Astrocyte of the cerebellum (primary cell): ENCODE measurements around the gene LIPH.

Experiments
- DNase-seq: peaks from one replicate; pipeline ENCODE4 v3.0.0-alpha.2; 2011; ENCODE audit warnings: low read depth
- H3K4me3 ChIP-seq: 2 replicates; pipeline ENCODE4 v1.5.1; 2011; ENCODE audit warnings: mild to moderate bottlenecking, low read depth, low read length, moderate library complexity
- CTCF ChIP-seq: IDR thresholded peaks from 2 replicates; pipeline ENCODE4 v1.5.1; 2012; ENCODE audit warnings: low read length, low read depth, moderate library complexity, mild to moderate bottlenecking; ENCODE audit errors: missing control alignments
- in situ Hi-C: cut with HindIII; loops from 2 replicates; pipeline ENCODE4 v1.10.0; 2017; ENCODE audit warnings: low sequenced_read_pairs

LIPH gene

GRCh38 chr3:185504636-185505035 is 47.8 kb downstream of the LIPH start:
- TF ChIP-seq CTCF, result no peak
- DNase-seq, result no peak
- in situ Hi-C loops, result no loop called here
- no peak overlapping the region for H3K4me3 ChIP-seq

- in situ Hi-C loops, result no loop called here
- H3K4me3 ChIP-seq, result no peak overlapping the region
- DNase-seq, result no peak
- no peak for TF ChIP-seq CTCF
Measured at GRCh38 chr3:185503521-185503920, 48.9 kb downstream of the LIPH start.

DNA sequence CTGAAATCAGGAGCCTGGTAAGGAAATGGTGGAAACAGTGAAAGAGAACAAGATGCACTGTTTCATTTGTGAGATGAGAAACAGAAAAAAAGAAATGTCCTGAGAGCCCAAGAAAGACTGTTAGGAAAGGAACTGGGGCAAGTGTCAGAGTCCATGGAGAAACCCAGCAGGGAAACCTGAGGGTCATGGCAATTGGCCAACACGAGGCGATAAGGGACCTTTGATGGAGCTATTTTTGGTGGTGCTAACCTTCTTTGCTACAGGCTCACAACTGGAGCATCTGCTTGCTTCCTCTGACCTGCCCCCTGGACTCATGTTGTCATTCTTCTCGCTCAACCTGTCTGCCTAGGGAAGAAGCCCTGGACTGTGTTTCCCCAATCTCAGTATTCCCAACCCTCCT is 49.4 kb downstream of the LIPH start:
- DNase-seq, result no peak
- no peak overlapping the region for H3K4me3 ChIP-seq
- in situ Hi-C loops, result no loop called here
- TF ChIP-seq CTCF, result no peak

- TF ChIP-seq CTCF, result no peak
- peak within 1 kb of the TSS; percentile 76 for H3K4me3 ChIP-seq
- in situ Hi-C loops, result no loop called here
- DNase-seq, result peak; percentile 74
Measured at GRCh38 chr3:185498503-185499396, 53.6 kb downstream of the LIPH start, which contains the start of gene TMEM41A. TMEM41A (minus strand) TSS chr3:185499035; CDS start chr3:185498961, 74 bp downstream.

- in situ Hi-C loops, result no loop called here
- DNase-seq, result no peak
- no peak for TF ChIP-seq CTCF
- no peak overlapping the region for H3K4me3 ChIP-seq
Measured at GRCh38 chr3:185490241-185490640, 62.1 kb downstream of the LIPH start.

- TF ChIP-seq CTCF, result no peak
- no peak for DNase-seq
- in situ Hi-C loops, result no loop called here
- no peak overlapping the region for H3K4me3 ChIP-seq
Measured at GRCh38 chr3:185489462-185489861, 62.9 kb downstream of the LIPH start.
